Measurements from ENCODE around the gene OR9G4.

DNA sequence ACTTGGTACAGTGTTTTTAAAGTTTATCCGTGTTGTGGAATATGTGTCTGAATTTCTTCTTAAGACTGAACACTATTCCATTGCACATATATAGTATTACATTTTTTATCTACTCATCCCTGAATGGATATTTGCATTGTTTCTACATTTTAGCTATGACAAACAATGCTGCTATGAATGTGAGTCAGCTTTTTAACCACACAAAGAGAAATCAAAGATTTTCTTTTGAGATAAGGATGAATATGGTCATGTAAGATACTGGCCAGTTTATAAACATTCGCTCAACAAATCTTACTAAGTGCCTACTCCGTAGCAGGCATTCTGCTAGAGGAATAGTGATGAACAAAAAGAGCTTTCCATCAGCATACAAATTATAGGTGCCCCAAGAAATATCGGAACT, 16.5 kb upstream of the OR9G4 start:
- TF ChIP-seq, protein P1, sequence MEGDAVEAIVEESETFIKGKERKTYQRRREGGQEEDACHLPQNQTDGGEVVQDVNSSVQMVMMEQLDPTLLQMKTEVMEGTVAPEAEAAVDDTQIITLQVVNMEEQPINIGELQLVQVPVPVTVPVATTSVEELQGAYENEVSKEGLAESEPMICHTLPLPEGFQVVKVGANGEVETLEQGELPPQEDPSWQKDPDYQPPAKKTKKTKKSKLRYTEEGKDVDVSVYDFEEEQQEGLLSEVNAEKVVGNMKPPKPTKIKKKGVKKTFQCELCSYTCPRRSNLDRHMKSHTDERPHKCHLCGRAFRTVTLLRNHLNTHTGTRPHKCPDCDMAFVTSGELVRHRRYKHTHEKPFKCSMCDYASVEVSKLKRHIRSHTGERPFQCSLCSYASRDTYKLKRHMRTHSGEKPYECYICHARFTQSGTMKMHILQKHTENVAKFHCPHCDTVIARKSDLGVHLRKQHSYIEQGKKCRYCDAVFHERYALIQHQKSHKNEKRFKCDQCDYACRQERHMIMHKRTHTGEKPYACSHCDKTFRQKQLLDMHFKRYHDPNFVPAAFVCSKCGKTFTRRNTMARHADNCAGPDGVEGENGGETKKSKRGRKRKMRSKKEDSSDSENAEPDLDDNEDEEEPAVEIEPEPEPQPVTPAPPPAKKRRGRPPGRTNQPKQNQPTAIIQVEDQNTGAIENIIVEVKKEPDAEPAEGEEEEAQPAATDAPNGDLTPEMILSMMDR (conservative IDR thresholded peaks at IDR 0.05 in 1 of 2, IDR thresholded peaks at IDR 0.05 in 1 of 2; ENCODE audit: low read depth in 1 of 2, low read length in 2 of 2), result no peak
- TF ChIP-seq EZH2 (IDR thresholded peaks at IDR 0.05; ENCODE audit: low read length, missing control alignments), result no peak

Data from fibroblast of lung (primary cell).